GM12873 (cell line): Measurements from ENCODE around the gene JADE2.

Source experiments
- CTCF ChIP-seq: IDR thresholded peaks from 2 replicates; pipeline ENCODE4 v1.5.1; 2012; ENCODE audit warnings: low read depth, mild to moderate bottlenecking, moderate library complexity, low read length, control low read depth; ENCODE audit not compliant: insufficient read depth; ENCODE audit errors: missing control alignments

The JADE2 gene

GRCh38 chr5:134567641-134568336 is 42.3 kb downstream of the JADE2 start:
- no peak for TF ChIP-seq CTCF

GRCh38 chr5:134568337-134568700 is 42.8 kb downstream of the JADE2 start:
- no peak for TF ChIP-seq CTCF

GRCh38 chr5:134568761-134569695 is 43.6 kb downstream of the JADE2 start:
- no peak for TF ChIP-seq CTCF

- no peak for TF ChIP-seq CTCF
Measured at GRCh38 chr5:134569758-134570364, 44.4 kb downstream of the JADE2 start.

- TF ChIP-seq CTCF, result no peak
Measured at GRCh38 chr5:134570365-134570758, 44.9 kb downstream of the JADE2 start.

GRCh38 chr5:134570886-134571285 is 45.4 kb downstream of the JADE2 start:
- TF ChIP-seq CTCF, result no peak

GRCh38 chr5:134571693-134572405 is 46.4 kb downstream of the JADE2 start:
- no peak for TF ChIP-seq CTCF
